Thyroid gland (tissue), 4 donors: ENCODE results near the gene ZNF774. TPM values are rescaled to one million over a fixed set of nuclear protein-coding genes. Genes with fewer than 3 reads are reported as not detected.

Source experiments
- DNase-seq, 2 donors: peaks; one replicate each; pipeline ENCODE4 v3.0.0-alpha.2; 2019
- H3K27ac ChIP-seq, 3 donors: fragments of 200-600 bp; sonication (generic); 1 replicate in 2 of 3; 2 replicates in 1 of 3; pipeline ENCODE4 v1.5.1; 2016 to 2019; ENCODE audit warnings: mild to moderate bottlenecking in 1 of 3, moderate library complexity in 1 of 3
- H3K27me3 ChIP-seq: fragments of 200-600 bp; sonication (generic); one replicate; pipeline ENCODE4 v1.5.1; 2019
- H3K36me3 ChIP-seq, 2 donors: fragments of 200-600 bp; sonication (generic); one replicate each; pipeline ENCODE4 v1.5.1; 2016 to 2019
- H3K4me1 ChIP-seq, 2 donors: fragments of 200-600 bp; sonication (generic); one replicate each; pipeline ENCODE4 v1.5.1; 2017 to 2019
- H3K4me3 ChIP-seq, 3 donors: fragments of 200-600 bp; sonication (generic); replicated peaks in 1 of 3; 1 replicate in 2 of 3; 2 replicates in 1 of 3; pipeline ENCODE4 v1.5.1; 2016; ENCODE audit warnings: mild to moderate bottlenecking in 1 of 3
- H3K9me3 ChIP-seq: fragments of 200-600 bp; sonication (generic); one replicate; pipeline ENCODE4 v1.5.1; 2017
- CTCF ChIP-seq, 6 experiments: fragments of 200-600 bp in 3 of 6; fragments of 450-650 bp in 3 of 6; sonication (generic) in 3 of 6; IDR thresholded peaks; one replicate each; pipeline ENCODE4 v1.5.1; 2016 to 2019; ENCODE audit warnings: antibody characterized with exemption in 6 of 6, mild to moderate bottlenecking in 2 of 6, inconsistent platforms in 1 of 6, moderate library complexity in 1 of 6
- POLR2A ChIP-seq, 2 donors: fragments of 450-650 bp; IDR thresholded peaks; one replicate each; pipeline ENCODE4 v1.6.1; 2017; ENCODE audit warnings: antibody characterized with exemption in 2 of 2, mild to moderate bottlenecking in 2 of 2, moderate library complexity in 1 of 2
- WGBS, 2 donors: methylation state at CpG; one replicate each; pipeline ENCODE4 v1.1.5; 2017; 5-methylcytosine and 5-hydroxymethylcytosine counted together
- intact Hi-C: fragments of 100-400 bp; cut with DNase I; formaldehyde crosslinking; loops from one replicate; pipeline ENCODE4 v1.15.1; 2023
- total RNA-seq, 4 donors: library from RNA; depleted of rRNA; stranded (reverse); fragments of >200 nt; gene quantifications; one replicate each; pipeline ENCODE4 v1.2.3, GENCODE V29; 2016

Gene ZNF774
- total RNA-seq, 4 donors from 2014 or later = 3.6 to 13.1 (median 5.5) TPM

- 71 to 80% methylated on average over 2 of the region's 2 CpGs for WGBS, 2 donors
Measured at GRCh38 chr15:90362936-90363212, 10.8 kb downstream of the ZNF774 start.

GRCh38 chr15:90364251-90364650 lies 12.2 kb downstream of the ZNF774 start:
- H3K9me3 ChIP-seq = no peaks in the 10 kb centered on the region
- peaks cover 6 to 16% of the 10 kb centered on the region in 2 donors for H3K4me1 ChIP-seq
- intact Hi-C loops = no loop called here
- no peaks in the 10 kb centered on the region for H3K27me3 ChIP-seq
- no peak overlapping the region for H3K27ac ChIP-seq
- WGBS, 2 donors = 89% methylated on average over 4 of the region's 4 CpGs
- DNase-seq = no peak
- no peak overlapping the region for H3K4me3 ChIP-seq
- no peak for TF ChIP-seq POLR2A (IDR thresholded peaks at IDR 0.05)
- TF ChIP-seq CTCF (IDR thresholded peaks at IDR 0.05) = no peak
- H3K36me3 ChIP-seq = no peaks in the 10 kb centered on the region

More at GRCh38 chr15:90362936-90363212, 10.8 kb downstream of the ZNF774 start:
- peaks cover 6 to 16% of the 10 kb centered on the region in 2 donors for H3K4me1 ChIP-seq
- no peak overlapping the region for H3K4me3 ChIP-seq
- H3K27ac ChIP-seq = no peak overlapping the region
- TF ChIP-seq CTCF (IDR thresholded peaks at IDR 0.05) (no peak), POLR2A (IDR thresholded peaks at IDR 0.05) (no peak)
- no peaks in the 10 kb centered on the region for H3K9me3 ChIP-seq
- no peaks in the 10 kb centered on the region for H3K27me3 ChIP-seq
- intact Hi-C loops = no loop called here
- no peak for DNase-seq
- no peaks in the 10 kb centered on the region for H3K36me3 ChIP-seq

GRCh38 chr15:90365414-90366055 lies 13.5 kb downstream of the ZNF774 start:
- no peaks in the 10 kb centered on the region for H3K9me3 ChIP-seq
- no peak for TF ChIP-seq CTCF (IDR thresholded peaks at IDR 0.05)
- no peak for TF ChIP-seq POLR2A (IDR thresholded peaks at IDR 0.05)
- no peak for DNase-seq
- H3K27me3 ChIP-seq = no peaks in the 10 kb centered on the region
- H3K27ac ChIP-seq = no peak overlapping the region
- H3K4me1 ChIP-seq = peaks cover under 1 to 9% of the 10 kb centered on the region in 2 donors
- intact Hi-C loops = no loop called here
- 91 to 97% methylated on average over 15 of the region's 15 CpGs for WGBS, 2 donors
- no peaks in the 10 kb centered on the region for H3K36me3 ChIP-seq
- no peak overlapping the region for H3K4me3 ChIP-seq

- no peaks in the 10 kb centered on the region for H3K27me3 ChIP-seq
- intact Hi-C loops = no loop called here
- H3K27ac ChIP-seq = no peak overlapping the region
- H3K36me3 ChIP-seq = no peaks in the 10 kb centered on the region
- H3K4me3 ChIP-seq = no peak overlapping the region
- no peak for DNase-seq
- 69 to 74% methylated on average over 3 of the region's 3 CpGs for WGBS, 2 donors
- H3K4me1 ChIP-seq = no peaks in the 10 kb centered on the region
- TF ChIP-seq CTCF (IDR thresholded peaks at IDR 0.05) = no peak
- TF ChIP-seq POLR2A (IDR thresholded peaks at IDR 0.05) = no peak
- H3K9me3 ChIP-seq = no peaks in the 10 kb centered on the region
Measured at GRCh38 chr15:90367576-90367975, 15.5 kb downstream of the ZNF774 start.

- Histone ChIP-seq H3K36me3 (no peaks in the 10 kb centered on the region), H3K9me3 (no peaks in the 10 kb centered on the region), H3K27ac (no peak overlapping the region), H3K27me3 (no peaks in the 10 kb centered on the region), H3K4me1 (no peaks in the 10 kb centered on the region), H3K4me3 (no peak overlapping the region)
- intact Hi-C loops = no loop called here
- DNase-seq = no peak
- whole genome bisulfite sequencing, 2 donors = 96 to 100% methylated on average over 7 of the region's 7 CpGs
- TF ChIP-seq POLR2A (IDR thresholded peaks at IDR 0.05) (no peak), CTCF (IDR thresholded peaks at IDR 0.05) (no peak)
Measured at GRCh38 chr15:90375071-90375470, 23.0 kb downstream of the ZNF774 start.
